ENCODE measurements around the gene CCNA2.

The CCNA2 gene

DNA sequence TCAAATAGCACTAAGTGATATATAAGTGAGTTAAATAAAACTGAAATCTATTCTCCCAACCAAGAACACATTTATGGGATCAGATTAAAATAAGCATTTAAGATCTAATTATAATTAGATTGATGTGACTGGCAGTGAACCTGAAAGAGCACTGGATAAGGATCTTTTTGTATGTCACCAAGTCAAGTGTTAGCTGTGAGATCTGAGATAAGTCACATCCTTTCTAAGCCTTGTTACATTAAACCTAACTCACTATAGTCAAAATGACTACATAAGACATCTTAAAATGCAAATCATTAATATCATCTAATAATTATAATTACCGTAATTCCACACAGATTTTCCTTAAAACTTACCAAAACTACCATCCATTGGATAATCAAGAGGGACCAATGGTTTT lies 1.6 kb downstream of the CCNA2 start:
- Mint-ChIP-seq H3K4me1 (ENCODE audit: low read depth) (peaks cover 37% of the 10 kb centered on the region), H3K9me3 (no peaks in the 10 kb centered on the region), H3K4me3 (peak overlapping the region; percentile 98), H3K27ac (peak overlapping the region; percentile 98), H3K27me3 (ENCODE audit: low read depth) (no peaks in the 10 kb centered on the region), H3K36me3 (ENCODE audit: low read depth) (peaks cover 55% of the 10 kb centered on the region)
- no peak for DNase-seq (ENCODE audit: low spot score)

DNA sequence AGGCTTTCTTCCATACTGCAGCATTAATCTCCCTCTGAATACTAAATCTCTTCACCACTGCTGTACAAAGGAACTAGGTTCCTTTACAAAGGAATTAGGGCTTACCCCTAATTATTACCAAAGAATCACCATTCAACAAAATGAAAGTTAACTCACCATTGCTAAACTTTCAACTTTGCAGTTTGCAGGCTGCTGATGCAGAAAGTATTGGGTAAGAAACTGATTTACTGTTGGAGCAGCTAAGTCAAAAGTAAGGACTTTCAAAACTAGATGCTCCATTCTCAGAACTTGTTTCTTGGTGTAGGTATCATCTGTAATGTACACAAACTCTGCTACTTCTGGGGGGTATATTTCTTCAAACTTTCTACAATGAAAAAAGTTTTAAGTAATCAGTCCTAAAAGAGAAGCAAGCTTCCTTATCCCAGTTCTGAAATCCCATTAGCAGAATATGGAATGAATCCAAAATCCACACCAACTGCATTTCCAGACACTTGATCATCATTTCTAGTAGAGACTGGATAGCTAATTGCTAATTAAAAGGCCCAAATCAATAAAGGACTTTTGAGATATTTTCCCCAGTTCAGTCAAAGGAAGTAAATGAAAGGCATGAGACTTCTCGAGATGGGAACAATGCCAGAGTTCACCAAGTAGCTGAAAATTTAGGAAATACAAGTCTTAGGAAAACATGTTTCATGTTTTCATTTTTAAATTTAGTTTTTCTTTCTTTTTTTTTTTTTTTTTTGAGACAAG lies 4.3 kb downstream of the CCNA2 start:
- H3K27ac Mint-ChIP-seq, result peak overlapping the region; percentile 23
- H3K4me3 Mint-ChIP-seq, result no peak overlapping the region
- DNase-seq (ENCODE audit: low spot score), result no peak
- peaks cover 72% of the 10 kb centered on the region for H3K36me3 Mint-ChIP-seq (ENCODE audit: low read depth)
- no peaks in the 10 kb centered on the region for H3K9me3 Mint-ChIP-seq
- no peaks in the 10 kb centered on the region for H3K27me3 Mint-ChIP-seq (ENCODE audit: low read depth)
- H3K4me1 Mint-ChIP-seq (ENCODE audit: low read depth), result peaks cover 39% of the 10 kb centered on the region

DNA sequence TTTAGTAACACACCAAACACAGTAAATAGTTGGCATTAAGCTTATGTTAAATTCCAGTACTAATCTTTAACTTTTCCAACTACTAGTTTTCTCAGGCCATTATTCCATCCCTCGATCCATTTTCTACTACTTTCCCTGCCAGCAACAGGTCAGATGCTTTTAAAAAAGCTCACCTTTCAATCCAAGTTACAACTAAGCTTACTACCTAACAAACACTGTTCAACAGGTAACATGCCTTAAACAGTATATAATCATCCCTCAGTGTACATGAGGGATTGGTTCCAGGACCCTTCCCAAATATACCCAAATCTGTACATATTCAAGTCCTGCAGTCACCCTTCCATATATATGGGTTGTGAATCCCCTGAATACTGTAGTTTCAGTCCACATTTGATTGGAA lies 5.5 kb downstream of the CCNA2 start:
- no peak for DNase-seq (ENCODE audit: low spot score)
- Mint-ChIP-seq H3K4me1 (ENCODE audit: low read depth) (peaks cover 42% of the 10 kb centered on the region), H3K4me3 (no peak overlapping the region), H3K9me3 (no peaks in the 10 kb centered on the region), H3K27ac (no peak overlapping the region), H3K27me3 (ENCODE audit: low read depth) (no peaks in the 10 kb centered on the region), H3K36me3 (ENCODE audit: low read depth) (peaks cover 76% of the 10 kb centered on the region)

DNA sequence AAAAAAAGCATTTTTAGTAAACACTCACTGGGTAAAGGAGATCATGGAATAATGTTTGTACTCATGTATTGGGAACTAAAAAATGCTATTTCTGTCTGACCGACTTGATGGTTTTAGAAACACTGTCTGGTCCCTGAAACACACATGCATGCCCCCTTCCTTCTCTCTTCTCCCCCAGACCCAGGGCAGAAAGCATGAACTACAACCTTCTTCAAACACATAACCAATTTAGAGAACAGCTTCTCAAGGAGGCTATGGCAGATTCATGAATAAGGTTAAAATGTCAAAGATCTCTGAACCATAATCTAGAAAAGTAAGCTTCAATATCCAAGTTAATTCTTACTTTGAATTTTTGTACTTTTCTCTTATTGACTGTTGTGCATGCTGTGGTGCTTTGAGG lies 6.0 kb downstream of the CCNA2 start:
- DNase-seq (ENCODE audit: low spot score), result no peak
- no peak overlapping the region for H3K4me3 Mint-ChIP-seq
- H3K36me3 Mint-ChIP-seq (ENCODE audit: low read depth), result peaks cover 76% of the 10 kb centered on the region
- peak overlapping the region; percentile 59 for H3K27ac Mint-ChIP-seq
- peaks cover 44% of the 10 kb centered on the region for H3K4me1 Mint-ChIP-seq (ENCODE audit: low read depth)
- no peaks in the 10 kb centered on the region for H3K9me3 Mint-ChIP-seq
- H3K27me3 Mint-ChIP-seq (ENCODE audit: low read depth), result no peaks in the 10 kb centered on the region

DNA sequence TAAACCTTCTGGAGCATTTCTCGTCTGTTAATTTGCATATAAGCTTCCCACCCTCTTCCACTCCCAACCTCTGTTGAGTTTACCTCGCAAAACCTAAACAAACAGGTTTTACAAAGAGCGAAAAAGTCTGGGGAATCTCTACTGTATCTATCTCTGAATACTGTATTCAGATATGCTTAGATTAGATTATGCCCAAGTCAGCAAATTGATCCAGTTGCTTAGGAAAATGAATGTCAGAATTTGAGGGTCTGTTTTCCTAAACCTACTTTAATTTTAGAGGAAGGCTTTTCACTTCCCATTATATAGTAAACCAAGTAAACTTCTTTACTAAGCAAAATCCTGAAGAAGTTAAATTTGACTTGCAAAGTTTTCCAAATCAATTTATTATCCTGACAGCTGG lies 6.7 kb downstream of the CCNA2 start:
- H3K27ac Mint-ChIP-seq, result no peak overlapping the region
- H3K4me1 Mint-ChIP-seq (ENCODE audit: low read depth), result peaks cover 43% of the 10 kb centered on the region

DNA sequence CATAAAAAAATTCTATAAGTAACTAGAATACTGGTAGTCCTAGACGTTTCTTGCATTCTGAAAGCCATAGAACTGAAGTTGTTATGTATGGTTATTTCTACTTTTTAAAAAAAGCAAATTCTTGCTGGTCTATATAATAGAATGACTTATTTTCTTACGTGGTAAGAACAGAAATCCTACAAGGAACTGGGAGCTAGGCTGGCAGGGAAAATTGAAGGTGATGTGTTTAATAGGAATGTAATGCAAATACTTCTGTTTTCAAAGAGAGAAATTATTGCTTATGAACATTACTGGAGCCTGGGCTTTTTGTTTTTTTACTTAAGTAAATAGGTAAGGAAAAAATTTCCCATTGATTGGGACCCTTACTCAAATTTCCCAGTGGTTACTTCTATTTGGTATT lies 8.9 kb downstream of the CCNA2 start:
- Mint-ChIP-seq H3K27me3 (ENCODE audit: low read depth) (no peaks in the 10 kb centered on the region), H3K27ac (no peak overlapping the region), H3K9me3 (no peaks in the 10 kb centered on the region), H3K36me3 (ENCODE audit: low read depth) (peaks cover 69% of the 10 kb centered on the region), H3K4me1 (ENCODE audit: low read depth) (peaks cover 42% of the 10 kb centered on the region), H3K4me3 (no peak overlapping the region)
- no peak for DNase-seq (ENCODE audit: low spot score)

More for the DNA sequence above, 6.7 kb downstream of the CCNA2 start:
- H3K27me3 Mint-ChIP-seq (ENCODE audit: low read depth), result no peaks in the 10 kb centered on the region
- no peak overlapping the region for H3K4me3 Mint-ChIP-seq
- no peak for DNase-seq (ENCODE audit: low spot score)
- peaks cover 72% of the 10 kb centered on the region for H3K36me3 Mint-ChIP-seq (ENCODE audit: low read depth)
- H3K9me3 Mint-ChIP-seq, result no peaks in the 10 kb centered on the region

DNA sequence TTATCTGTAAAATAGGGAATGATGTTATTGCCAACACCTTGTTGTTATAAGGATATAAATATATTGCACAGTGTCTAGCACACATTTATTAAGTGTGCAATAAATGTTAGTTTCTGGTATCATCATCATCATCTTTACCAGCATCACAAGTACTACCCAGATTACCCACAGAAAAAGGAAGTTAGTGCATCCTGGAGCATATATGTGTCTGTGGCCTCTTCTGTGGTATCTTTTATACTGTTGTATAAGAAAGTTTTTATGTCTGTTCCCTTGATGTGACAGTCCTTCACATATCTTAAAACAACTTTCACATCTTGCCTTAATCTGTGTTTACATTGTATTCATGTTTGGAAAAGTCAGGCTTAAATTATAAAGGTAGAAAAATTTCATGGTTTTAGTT lies 12.6 kb downstream of the CCNA2 start:
- Mint-ChIP-seq H3K27ac (no peak overlapping the region), H3K36me3 (ENCODE audit: low read depth) (peaks cover 55% of the 10 kb centered on the region)

DNA sequence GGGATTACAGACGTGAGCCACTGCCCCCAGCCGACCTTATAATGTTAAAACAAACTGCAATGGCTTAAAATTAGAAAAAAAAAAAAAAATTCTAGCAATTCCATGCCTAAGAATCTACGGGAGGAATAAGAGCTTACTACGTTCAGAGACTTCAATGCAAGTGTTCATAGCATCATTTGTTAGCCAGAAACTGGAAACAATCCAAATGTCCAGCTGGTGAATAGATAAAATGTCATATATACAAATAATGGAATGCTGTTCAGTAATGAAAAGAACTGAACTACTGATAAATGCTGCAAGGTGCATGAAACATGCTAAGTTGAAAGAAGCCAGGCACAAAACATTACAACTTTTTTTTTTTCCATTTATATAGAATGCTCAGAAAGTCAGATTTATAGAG lies 17.3 kb downstream of the CCNA2 start:
- Mint-ChIP-seq H3K27ac (no peak overlapping the region), H3K9me3 (no peaks in the 10 kb centered on the region), H3K4me3 (no peak overlapping the region), H3K4me1 (ENCODE audit: low read depth) (peaks cover 23% of the 10 kb centered on the region), H3K36me3 (ENCODE audit: low read depth) (peaks cover 57% of the 10 kb centered on the region), H3K27me3 (ENCODE audit: low read depth) (no peaks in the 10 kb centered on the region)
- no peak for DNase-seq (ENCODE audit: low spot score)

More for the DNA sequence above, 12.6 kb downstream of the CCNA2 start:
- H3K4me3 Mint-ChIP-seq, result no peak overlapping the region
- H3K9me3 Mint-ChIP-seq, result no peaks in the 10 kb centered on the region
- H3K4me1 Mint-ChIP-seq (ENCODE audit: low read depth), result peaks cover 18% of the 10 kb centered on the region
- H3K27me3 Mint-ChIP-seq (ENCODE audit: low read depth), result no peaks in the 10 kb centered on the region
- no peak for DNase-seq (ENCODE audit: low spot score)

DNA sequence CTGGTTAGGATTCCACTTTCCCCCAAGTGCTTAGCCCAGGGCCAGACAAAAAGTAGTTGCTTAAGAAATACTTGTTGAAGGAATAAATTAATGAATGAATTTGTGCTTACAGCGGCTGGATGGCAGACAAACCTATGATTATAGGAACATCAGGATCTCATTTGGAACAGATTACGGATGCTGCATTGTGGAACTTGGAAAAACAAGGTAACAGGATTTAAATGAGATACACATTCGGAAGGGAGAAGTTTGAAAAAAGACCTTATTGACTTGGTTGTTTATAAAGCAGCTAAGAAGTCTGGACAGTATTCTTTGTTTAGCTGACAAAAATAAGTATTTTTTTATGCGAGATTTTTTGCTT lies 22.0 kb downstream of the CCNA2 start:
- no peaks in the 10 kb centered on the region for H3K9me3 Mint-ChIP-seq
- peaks cover 38% of the 10 kb centered on the region for H3K4me1 Mint-ChIP-seq (ENCODE audit: low read depth)
- H3K27me3 Mint-ChIP-seq (ENCODE audit: low read depth), result no peaks in the 10 kb centered on the region
- no peak for DNase-seq (ENCODE audit: low spot score)
- H3K4me3 Mint-ChIP-seq, result peak overlapping the region; percentile 87
- peaks cover 35% of the 10 kb centered on the region for H3K36me3 Mint-ChIP-seq (ENCODE audit: low read depth)
- peak overlapping the region; percentile 93 for H3K27ac Mint-ChIP-seq

DNA sequence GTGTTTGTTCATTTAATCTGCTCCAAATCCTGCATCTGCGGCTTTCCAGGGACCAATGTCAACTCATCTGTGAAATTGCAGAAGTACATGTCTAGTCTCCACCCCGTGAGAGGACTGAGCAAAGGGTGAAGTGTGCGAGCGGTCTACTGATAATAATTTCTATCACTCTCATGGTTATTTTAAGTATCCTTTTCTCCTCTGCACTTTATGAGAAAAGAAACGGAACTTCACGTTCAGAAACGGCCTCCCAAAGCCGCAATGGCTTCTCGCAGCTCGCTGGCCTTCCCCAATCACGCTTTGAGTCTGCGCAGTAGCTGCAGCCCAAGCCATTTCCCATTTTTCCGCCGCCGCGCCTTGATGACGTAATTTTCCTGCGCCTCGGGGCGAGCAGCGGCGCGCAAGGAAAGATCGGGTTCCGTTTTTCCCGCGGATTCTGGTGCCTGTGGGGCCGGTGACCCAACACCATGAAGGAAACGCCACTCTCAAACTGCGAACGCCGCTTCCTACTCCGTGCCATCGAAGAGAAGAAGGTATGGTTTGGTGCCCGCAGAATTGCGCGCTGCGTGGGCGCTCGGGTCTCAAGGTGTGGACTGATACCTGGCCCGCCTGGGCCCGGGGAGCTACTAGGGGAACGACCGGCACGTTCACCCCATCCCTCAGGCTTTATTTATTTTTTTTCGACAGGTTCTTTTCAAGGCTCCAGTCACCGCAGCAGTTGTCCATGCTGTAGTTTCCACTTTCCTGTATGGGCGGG lies 22.5 kb downstream of the CCNA2 start, which contains the start of gene EXOSC9:
Gene EXOSC9 (plus strand): TSS at position 363 of the 754 bp plus-strand sequence. CDS start 102 bp downstream, at position 465.
- peaks cover 40% of the 10 kb centered on the region for H3K4me1 Mint-ChIP-seq (ENCODE audit: low read depth)

DNA sequence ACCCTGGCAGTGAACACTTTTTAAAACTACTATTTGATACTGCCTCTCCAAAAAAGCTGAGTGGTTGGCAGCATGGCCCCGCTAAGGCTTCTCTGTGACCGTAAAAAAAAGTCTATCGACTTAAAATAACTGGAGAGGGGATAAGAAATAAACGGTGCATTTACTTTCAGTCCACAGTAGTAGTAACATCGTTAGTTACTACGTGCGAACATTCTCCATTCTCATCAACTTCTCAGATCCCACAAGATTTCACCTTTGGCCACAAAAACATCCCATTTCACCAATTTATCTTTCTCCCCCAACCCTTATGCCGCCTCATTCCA lies 23.1 kb downstream of the CCNA2 start:
- Mint-ChIP-seq H3K36me3 (ENCODE audit: low read depth) (peaks cover 27% of the 10 kb centered on the region), H3K27ac (peak overlapping the region; percentile 93), H3K4me3 (peak overlapping the region; percentile 87), H3K4me1 (ENCODE audit: low read depth) (peaks cover 45% of the 10 kb centered on the region), H3K9me3 (no peaks in the 10 kb centered on the region), H3K27me3 (ENCODE audit: low read depth) (no peaks in the 10 kb centered on the region)
- no peak for DNase-seq (ENCODE audit: low spot score)

More for the DNA sequence above, 22.5 kb downstream of the CCNA2 start, which contains the start of gene EXOSC9:
- DNase-seq (ENCODE audit: low spot score), result peak; percentile 92
- peak within 1 kb of the TSS; percentile 93 for H3K27ac Mint-ChIP-seq
- peak within 1 kb of the TSS; percentile 87 for H3K4me3 Mint-ChIP-seq
- H3K36me3 Mint-ChIP-seq (ENCODE audit: low read depth), result peaks cover 29% of the 10 kb centered on the region
- no peaks in the 10 kb centered on the region for H3K9me3 Mint-ChIP-seq
- H3K27me3 Mint-ChIP-seq (ENCODE audit: low read depth), result no peaks in the 10 kb centered on the region

DNA sequence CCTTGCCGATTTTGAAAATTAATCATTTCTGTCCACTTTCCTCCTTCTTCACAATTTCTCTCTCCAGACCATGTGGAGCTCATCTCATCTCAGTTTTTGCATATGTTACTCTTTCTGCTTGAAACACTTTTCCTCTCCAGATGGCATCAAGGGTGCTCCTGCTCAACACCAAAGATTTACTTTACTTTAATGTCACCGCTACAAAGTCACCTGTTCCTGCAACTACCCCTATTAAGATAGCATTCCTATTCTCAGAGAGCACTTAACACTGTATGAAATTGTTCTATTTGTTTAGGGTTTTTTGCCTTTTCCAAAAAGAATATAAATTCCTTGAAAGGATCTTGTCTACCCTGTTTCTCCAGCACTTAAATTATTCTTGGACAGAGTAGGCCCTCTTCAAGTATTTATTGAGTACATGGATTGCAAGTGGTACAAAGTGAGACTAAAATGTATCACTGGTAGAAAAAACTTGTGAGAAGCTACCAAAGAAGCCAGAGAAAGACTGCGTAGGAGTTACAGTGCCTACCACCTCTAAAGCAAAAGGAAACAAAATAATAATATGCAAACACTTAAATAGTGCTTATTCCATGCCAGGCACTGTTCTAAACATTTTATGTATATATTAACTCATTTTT lies 23.7 kb downstream of the CCNA2 start:
- no peaks in the 10 kb centered on the region for H3K27me3 Mint-ChIP-seq (ENCODE audit: low read depth)
- H3K36me3 Mint-ChIP-seq (ENCODE audit: low read depth), result peaks cover 21% of the 10 kb centered on the region
- H3K9me3 Mint-ChIP-seq, result no peaks in the 10 kb centered on the region
- peaks cover 46% of the 10 kb centered on the region for H3K4me1 Mint-ChIP-seq (ENCODE audit: low read depth)
- peak overlapping the region; percentile 87 for H3K4me3 Mint-ChIP-seq
- peak overlapping the region; percentile 93 for H3K27ac Mint-ChIP-seq
- no peak for DNase-seq (ENCODE audit: low spot score)

DNA sequence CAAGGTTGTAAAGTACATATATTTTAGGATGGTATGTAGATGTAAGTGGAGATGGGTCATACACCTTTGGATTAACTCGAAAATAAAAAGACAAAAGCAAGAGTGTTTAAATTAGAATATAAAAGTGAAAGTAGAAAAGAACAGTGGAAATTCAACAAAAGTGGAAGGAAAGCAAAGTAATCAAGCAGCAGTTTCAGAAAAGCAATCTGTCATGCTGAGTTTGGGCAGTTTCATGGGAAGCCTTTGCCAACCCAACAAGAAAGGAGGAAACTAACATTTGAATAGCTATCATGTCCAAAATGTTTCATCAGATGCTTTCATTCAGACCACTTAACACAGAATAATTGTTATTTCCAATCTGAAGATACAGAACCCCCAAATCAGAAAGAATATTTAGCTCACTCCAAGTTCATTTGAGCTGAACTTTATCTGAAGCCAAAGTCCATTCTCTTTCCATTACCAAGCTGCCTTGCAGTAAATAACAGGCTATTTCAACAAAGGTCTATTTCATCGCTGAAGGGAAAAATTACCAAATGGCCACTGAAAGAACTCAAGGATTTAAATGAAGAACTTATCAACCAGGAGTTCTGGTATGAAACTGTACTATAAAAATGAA lies 24.4 kb downstream of the CCNA2 start:
- Mint-ChIP-seq H3K4me1 (ENCODE audit: low read depth) (peaks cover 53% of the 10 kb centered on the region), H3K4me3 (peak overlapping the region; percentile 87), H3K36me3 (ENCODE audit: low read depth) (peaks cover 16% of the 10 kb centered on the region), H3K27me3 (ENCODE audit: low read depth) (peaks cover 2% of the 10 kb centered on the region), H3K9me3 (no peaks in the 10 kb centered on the region), H3K27ac (peak overlapping the region; percentile 72)
- no peak for DNase-seq (ENCODE audit: low spot score)

DNA sequence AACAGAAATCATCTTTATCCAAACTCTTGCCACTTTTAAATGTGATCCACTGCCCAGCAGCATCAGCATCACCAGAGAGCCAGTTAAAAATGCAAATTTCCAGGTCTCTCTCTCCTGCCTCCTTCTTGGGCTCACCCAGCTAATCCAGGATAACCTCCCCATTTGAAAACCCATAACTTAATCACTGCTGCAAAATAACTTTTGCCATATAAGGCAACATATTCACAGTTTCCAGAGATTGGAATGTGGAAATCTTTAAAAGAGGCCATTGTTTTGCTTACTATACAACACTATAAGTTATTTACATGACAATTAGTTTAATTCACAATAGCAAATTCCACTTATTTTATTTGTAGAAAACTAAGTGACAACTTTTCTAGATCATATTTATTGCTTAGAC lies 27.4 kb downstream of the CCNA2 start:
- Mint-ChIP-seq H3K27me3 (ENCODE audit: low read depth) (peaks cover 2% of the 10 kb centered on the region), H3K4me3 (peak overlapping the region; percentile 42), H3K27ac (peak overlapping the region; percentile 43), H3K9me3 (no peaks in the 10 kb centered on the region), H3K36me3 (ENCODE audit: low read depth) (peaks cover 3% of the 10 kb centered on the region), H3K4me1 (ENCODE audit: low read depth) (peaks cover 40% of the 10 kb centered on the region)
- no peak for DNase-seq (ENCODE audit: low spot score)
